PC-3 (cell line): ENCODE data around the gene HDAC9.

Experiments used
- EZH2 ChIP-seq: fragments of 300-600 bp; sonication (generic); IDR thresholded peaks from one replicate; pipeline ENCODE4 v1.6.1; 2017; ENCODE audit warnings: antibody characterized with exemption, mild to moderate bottlenecking, low read length; ENCODE audit not compliant: unreplicated experiment
- EZH2phosphoT487 ChIP-seq: fragments of 300-600 bp; sonication (generic); IDR thresholded peaks from 2 replicates; pipeline ENCODE4 v1.6.1; 2018; ENCODE audit warnings: mild to moderate bottlenecking, antibody characterized with exemption, low read length, borderline replicate concordance
- TF ChIP-seq, protein P1 (sequence below): fragments of 300-600 bp; sonication (generic); conservative IDR thresholded peaks from 2 replicates; pipeline ENCODE4 v1.5.1; 2017; ENCODE audit warnings: antibody characterized with exemption, low read depth, mild to moderate bottlenecking, low read length

DNA sequence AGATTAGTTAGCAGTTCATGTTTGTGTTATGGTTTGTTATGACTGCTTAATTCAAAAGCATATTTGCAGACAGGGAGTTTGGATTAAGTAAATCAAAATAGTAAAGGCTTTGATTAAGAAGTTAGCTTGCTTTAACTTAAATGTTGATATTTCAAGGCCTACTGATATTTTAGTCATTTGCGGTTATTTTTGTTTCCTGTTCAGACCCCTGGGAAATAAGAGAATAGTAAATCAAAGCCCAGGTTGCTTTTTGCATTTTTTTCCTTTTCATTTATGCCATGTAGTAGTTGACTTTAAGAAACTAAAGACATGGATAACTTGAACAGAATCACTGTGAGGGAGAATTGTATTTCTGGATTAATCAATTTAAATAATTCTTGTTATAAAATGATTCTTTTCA lies 77.3 kb downstream of the HDAC9 start:
- TF ChIP-seq, protein P1, sequence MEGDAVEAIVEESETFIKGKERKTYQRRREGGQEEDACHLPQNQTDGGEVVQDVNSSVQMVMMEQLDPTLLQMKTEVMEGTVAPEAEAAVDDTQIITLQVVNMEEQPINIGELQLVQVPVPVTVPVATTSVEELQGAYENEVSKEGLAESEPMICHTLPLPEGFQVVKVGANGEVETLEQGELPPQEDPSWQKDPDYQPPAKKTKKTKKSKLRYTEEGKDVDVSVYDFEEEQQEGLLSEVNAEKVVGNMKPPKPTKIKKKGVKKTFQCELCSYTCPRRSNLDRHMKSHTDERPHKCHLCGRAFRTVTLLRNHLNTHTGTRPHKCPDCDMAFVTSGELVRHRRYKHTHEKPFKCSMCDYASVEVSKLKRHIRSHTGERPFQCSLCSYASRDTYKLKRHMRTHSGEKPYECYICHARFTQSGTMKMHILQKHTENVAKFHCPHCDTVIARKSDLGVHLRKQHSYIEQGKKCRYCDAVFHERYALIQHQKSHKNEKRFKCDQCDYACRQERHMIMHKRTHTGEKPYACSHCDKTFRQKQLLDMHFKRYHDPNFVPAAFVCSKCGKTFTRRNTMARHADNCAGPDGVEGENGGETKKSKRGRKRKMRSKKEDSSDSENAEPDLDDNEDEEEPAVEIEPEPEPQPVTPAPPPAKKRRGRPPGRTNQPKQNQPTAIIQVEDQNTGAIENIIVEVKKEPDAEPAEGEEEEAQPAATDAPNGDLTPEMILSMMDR, result no peak
- TF ChIP-seq EZH2 (no peak), EZH2phosphoT487 (no peak)
